ENCODE results near the gene OTUD5.
A peak's percentile ranks its signal among the peaks of the same experiment; 100 is the strongest.

Gene OTUD5

GRCh38 chrX:48914593-48915493, 42.6 kb downstream of the OTUD5 start:
- Histone ChIP-seq H3K27me3 (ENCODE audit: insufficient read depth, low read length) (no peaks in the 10 kb centered on the region), H3K9ac (ENCODE audit: low read length) (no peak overlapping the region), H3K9me3 (ENCODE audit: low read length) (no peaks in the 10 kb centered on the region), H3K36me3 (ENCODE audit: insufficient read depth, low read length) (peaks cover 58% of the 10 kb centered on the region), H3K4me3 (ENCODE audit: low read depth, low read length, poor library complexity, severe bottlenecking) (no peak overlapping the region), H2AFZ (ENCODE audit: low read length) (no peak overlapping the region), H3K9me2 (ENCODE audit: low read depth, low read length) (no peaks in the 10 kb centered on the region), H3F3A (ENCODE audit: insufficient read depth, low read length) (0 out of 2 replicates have a peak, but pooled peaks cover 3% of the 10 kb centered on the region), H3K79me2 (ENCODE audit: insufficient read depth, low read length) (peaks cover 25% of the 10 kb centered on the region), H3K4me1 (ENCODE audit: insufficient read depth, low read length, severe bottlenecking) (peaks cover 62% of the 10 kb centered on the region), H3K4me2 (ENCODE audit: low read length) (peak overlapping the region; percentile 75; the same call in 1 of the 2 replicates), H3K27ac (ENCODE audit: low read depth, low read length, poor library complexity, severe bottlenecking) (no peak overlapping the region), H4K20me1 (ENCODE audit: insufficient read depth, low read length) (no peaks in the 10 kb centered on the region)
- TF ChIP-seq EZH2 (IDR thresholded peaks at IDR 0.05; ENCODE audit: borderline replicate concordance, low read length): no peak
- TF ChIP-seq CTCF (IDR thresholded peaks at IDR 0.05; ENCODE audit: low read length): no peak

- Histone ChIP-seq H2AFZ (ENCODE audit: low read length) (no peak overlapping the region), H3K9ac (ENCODE audit: low read length) (no peak overlapping the region), H3F3A (ENCODE audit: insufficient read depth, low read length) (0 out of 2 replicates have a peak, but pooled peaks cover 3% of the 10 kb centered on the region), H3K27me3 (ENCODE audit: insufficient read depth, low read length) (no peaks in the 10 kb centered on the region), H3K79me2 (ENCODE audit: insufficient read depth, low read length) (peaks cover 25% of the 10 kb centered on the region), H3K4me1 (ENCODE audit: insufficient read depth, low read length, severe bottlenecking) (peaks cover 53% of the 10 kb centered on the region), H3K36me3 (ENCODE audit: insufficient read depth, low read length) (peaks cover 58% of the 10 kb centered on the region), H3K4me3 (ENCODE audit: low read depth, low read length, poor library complexity, severe bottlenecking) (no peak overlapping the region), H3K27ac (ENCODE audit: low read depth, low read length, poor library complexity, severe bottlenecking) (no peak overlapping the region), H3K9me2 (ENCODE audit: low read depth, low read length) (no peaks in the 10 kb centered on the region), H3K4me2 (ENCODE audit: low read length) (no peak overlapping the region; the same call in 1 of the 2 replicates), H4K20me1 (ENCODE audit: insufficient read depth, low read length) (no peaks in the 10 kb centered on the region), H3K9me3 (ENCODE audit: low read length) (no peaks in the 10 kb centered on the region)
- TF ChIP-seq CTCF (IDR thresholded peaks at IDR 0.05; ENCODE audit: low read length) (no peak), EZH2 (IDR thresholded peaks at IDR 0.05; ENCODE audit: borderline replicate concordance, low read length) (no peak)
Observed at GRCh38 chrX:48913605-48914366, 43.6 kb downstream of the OTUD5 start.

- H4K20me1 ChIP-seq (ENCODE audit: insufficient read depth, low read length): no peaks in the 10 kb centered on the region
- peaks cover 49% of the 10 kb centered on the region for H3K4me1 ChIP-seq (ENCODE audit: insufficient read depth, low read length, severe bottlenecking)
- H3K27ac ChIP-seq (ENCODE audit: low read depth, low read length, poor library complexity, severe bottlenecking): peak within 1 kb of the TSS; percentile 75
- no peaks in the 10 kb centered on the region for H3K9me2 ChIP-seq (ENCODE audit: low read depth, low read length)
- 0 out of 2 replicates have a peak, but pooled peaks cover 3% of the 10 kb centered on the region for H3F3A ChIP-seq (ENCODE audit: insufficient read depth, low read length)
- no peak within 1 kb of the TSS for H2AFZ ChIP-seq (ENCODE audit: low read length)
- no peak for TF ChIP-seq EZH2 (IDR thresholded peaks at IDR 0.05; ENCODE audit: borderline replicate concordance, low read length)
- TF ChIP-seq CTCF (IDR thresholded peaks at IDR 0.05; ENCODE audit: low read length): no peak
- H3K4me3 ChIP-seq (ENCODE audit: low read depth, low read length, poor library complexity, severe bottlenecking): peak within 1 kb of the TSS; percentile 99
- H3K4me2 ChIP-seq (ENCODE audit: low read length): peak within 1 kb of the TSS; percentile 80
- peak within 1 kb of the TSS; percentile 83 for H3K9ac ChIP-seq (ENCODE audit: low read length)
- no peaks in the 10 kb centered on the region for H3K27me3 ChIP-seq (ENCODE audit: insufficient read depth, low read length)
- peaks cover 10% of the 10 kb centered on the region; the same call in 1 of the 2 replicates for H3K79me2 ChIP-seq (ENCODE audit: insufficient read depth, low read length)
- H3K36me3 ChIP-seq (ENCODE audit: insufficient read depth, low read length): peaks cover 43% of the 10 kb centered on the region
- H3K9me3 ChIP-seq (ENCODE audit: low read length): no peaks in the 10 kb centered on the region
Observed at GRCh38 chrX:48911412-48912182, 45.8 kb downstream of the OTUD5 start, which contains the start of gene SLC35A2. TSS of gene SLC35A2 (minus strand) at chrX:48911646. CDS start at chrX:48911636, 10 bp downstream.
